ENCODE data around the gene MIEF2.

The MIEF2 gene

GRCh38 chr17:18235743-18236256, 24.7 kb upstream of the MIEF2 start:
- DNase-seq (ENCODE audit: low read depth): no peak

- no peak for DNase-seq (ENCODE audit: low read depth)
Measured at GRCh38 chr17:18236494-18236893, 24.0 kb upstream of the MIEF2 start.

DNA sequence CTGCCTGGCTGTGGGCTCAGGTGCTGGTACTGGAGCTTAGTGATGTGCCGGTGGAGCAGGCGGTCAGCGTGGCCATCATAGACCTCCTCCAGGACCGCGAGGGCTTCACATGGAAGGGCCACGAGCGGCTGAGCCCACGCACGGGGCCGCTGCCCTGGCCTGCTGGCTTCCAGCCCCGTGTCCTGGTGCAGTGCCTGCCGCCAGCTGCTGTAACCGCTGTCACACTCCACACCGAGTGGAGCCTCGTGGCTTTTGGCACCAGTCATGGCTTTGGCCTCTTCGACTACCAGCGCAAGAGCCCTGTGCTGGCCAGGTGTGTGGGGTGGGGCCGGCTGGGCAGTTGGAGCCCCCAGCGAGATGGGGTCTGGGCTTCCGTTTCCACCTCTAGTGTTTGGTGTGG, 23.0 kb upstream of the MIEF2 start:
- no peak for DNase-seq (ENCODE audit: low read depth)

DNA sequence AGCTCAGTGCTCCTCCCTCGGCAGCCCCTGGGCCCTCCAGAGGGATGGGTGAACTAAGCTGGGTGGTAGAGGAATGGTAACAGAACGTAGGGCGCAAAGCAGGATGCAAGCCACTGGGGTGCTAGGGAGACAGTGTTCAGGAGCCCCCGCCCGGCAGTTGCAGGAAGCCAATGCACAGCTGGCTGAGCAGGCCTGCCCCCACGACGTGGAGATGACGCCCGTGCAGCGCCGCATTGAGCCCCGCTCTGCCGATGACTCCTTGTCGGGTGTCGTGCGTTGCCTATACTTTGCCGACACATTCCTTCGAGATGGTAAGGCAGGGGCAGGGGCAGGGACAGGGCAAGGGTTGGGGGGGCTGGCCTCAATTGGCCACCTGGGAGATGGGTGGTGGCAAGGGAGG, 22.2 kb upstream of the MIEF2 start:
- no peak for DNase-seq (ENCODE audit: low read depth)

- no peak for DNase-seq (ENCODE audit: low read depth)
Measured at GRCh38 chr17:18240449-18240848, 20.0 kb upstream of the MIEF2 start.

DNA sequence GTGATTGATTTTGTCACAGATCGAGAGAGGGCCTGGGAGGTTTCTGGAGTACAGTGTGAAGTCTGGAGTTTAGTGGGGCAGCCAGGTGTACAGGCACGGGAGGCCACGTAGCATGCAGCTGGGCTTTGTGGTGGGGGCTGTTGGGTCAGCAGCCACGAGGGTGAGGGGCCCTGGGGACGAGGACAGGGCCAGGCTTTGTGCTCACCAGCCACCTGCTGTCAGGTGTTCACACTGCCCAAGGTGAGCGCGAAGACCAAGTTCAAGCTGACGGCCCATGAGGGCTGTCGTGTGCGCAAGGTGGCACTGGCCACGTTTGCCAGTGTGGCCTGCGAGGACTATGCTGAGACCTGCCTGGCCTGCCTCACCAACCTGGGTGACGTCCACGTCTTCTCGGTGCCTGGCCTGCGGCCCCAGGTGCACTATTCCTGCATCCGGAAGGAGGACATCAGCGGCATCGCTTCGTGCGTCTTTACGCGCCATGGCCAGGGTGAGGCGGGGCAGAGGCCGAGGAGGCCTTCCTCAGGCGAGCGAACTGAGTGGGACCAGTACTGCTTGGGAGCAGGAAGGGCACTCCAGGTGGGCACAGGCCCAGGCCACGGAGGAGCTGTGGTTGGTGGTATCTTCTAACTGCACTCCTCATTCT, 19.1 kb upstream of the MIEF2 start:
- DNase-seq (ENCODE audit: low read depth): no peak

- DNase-seq (ENCODE audit: low read depth): no peak
Measured at GRCh38 chr17:18245038-18245776, 15.3 kb upstream of the MIEF2 start.

GRCh38 chr17:18246109-18246725, 14.2 kb upstream of the MIEF2 start:
- no peak for DNase-seq (ENCODE audit: low read depth)

DNA sequence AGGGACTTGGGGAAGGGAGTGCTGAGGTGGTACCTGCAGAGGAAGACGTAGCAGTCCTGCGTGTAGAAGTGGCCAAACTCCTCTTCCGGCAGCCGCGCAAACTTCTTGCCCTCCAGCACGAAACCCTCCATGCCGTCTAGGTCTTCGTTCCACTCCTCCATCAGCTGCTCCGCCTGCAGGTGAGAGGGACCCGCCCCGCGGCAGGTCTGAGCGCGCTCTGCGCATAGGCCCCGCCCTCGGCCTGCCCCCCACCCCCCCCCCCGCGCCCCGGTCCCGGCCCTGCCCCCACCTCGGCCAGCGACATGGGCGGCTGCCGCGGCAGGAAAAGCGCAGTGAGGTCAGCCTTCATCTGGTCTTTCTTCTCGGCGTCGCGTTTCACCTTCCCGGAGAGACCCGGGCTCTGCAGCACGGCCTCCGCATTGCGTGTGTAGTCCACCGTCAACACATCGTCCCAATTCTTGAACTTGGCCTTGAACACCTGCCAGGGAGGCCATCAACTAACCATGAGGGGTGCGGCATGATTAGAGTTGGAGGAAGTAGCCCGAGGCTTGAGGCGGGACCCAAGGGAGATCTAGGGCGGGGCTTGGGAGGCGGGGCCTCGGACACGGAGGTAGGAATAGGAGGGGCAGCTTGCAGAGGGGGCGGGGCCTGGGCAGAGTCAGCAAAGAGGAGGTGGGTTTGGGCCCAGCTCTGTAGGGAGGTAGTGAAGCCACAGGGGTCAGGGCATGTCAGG, 13.4 kb upstream of the MIEF2 start:
- peak; percentile 18 for DNase-seq (ENCODE audit: low read depth)

DNA sequence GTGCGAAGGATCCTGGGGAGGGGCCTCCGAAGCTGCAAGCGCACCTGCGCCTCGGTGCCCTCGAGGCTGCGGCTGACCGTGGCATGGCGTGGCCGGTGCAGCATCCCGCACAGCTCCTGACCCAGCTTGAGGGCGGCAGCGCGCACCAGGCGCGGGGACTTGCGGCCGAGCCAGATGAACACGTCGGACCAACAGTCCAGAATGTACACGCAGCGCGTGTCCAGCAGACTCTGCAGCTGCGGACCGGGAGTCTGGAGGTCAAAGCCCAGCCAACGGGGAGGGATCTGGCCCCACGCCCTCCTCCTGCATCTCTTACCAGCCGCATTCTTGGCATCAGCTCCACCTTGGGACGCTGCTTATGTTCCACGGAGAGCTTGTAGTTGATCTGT, 12.9 kb upstream of the MIEF2 start:
- no peak for DNase-seq (ENCODE audit: low read depth)

DNA sequence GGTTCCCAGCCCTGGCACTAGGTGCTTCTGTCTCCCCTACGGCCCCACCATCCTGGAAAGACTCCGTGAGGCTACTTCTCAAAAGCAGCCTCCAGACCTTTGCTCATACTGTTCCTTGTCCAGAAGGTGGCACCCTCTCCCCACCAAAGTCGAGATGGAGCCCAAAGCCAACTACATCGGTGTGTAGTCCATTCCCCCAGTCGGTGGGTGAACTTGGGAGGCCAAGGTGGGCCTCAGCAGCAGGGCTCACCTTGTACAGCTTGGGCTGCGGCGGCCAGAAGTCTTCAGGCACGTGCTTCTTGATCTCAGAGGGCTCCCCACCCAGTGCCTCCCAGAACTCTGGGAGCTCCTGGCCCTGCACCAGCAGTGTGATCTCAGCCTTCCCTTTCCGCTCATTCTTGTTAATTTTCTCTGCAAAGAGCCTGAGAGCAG, 12.1 kb upstream of the MIEF2 start:
- peak; percentile 55 for DNase-seq (ENCODE audit: low read depth)

- DNase-seq (ENCODE audit: low read depth): no peak
Measured at GRCh38 chr17:18248811-18249210, 11.7 kb upstream of the MIEF2 start.

GRCh38 chr17:18250259-18250658, 10.2 kb upstream of the MIEF2 start:
- DNase-seq (ENCODE audit: low read depth): no peak

DNA sequence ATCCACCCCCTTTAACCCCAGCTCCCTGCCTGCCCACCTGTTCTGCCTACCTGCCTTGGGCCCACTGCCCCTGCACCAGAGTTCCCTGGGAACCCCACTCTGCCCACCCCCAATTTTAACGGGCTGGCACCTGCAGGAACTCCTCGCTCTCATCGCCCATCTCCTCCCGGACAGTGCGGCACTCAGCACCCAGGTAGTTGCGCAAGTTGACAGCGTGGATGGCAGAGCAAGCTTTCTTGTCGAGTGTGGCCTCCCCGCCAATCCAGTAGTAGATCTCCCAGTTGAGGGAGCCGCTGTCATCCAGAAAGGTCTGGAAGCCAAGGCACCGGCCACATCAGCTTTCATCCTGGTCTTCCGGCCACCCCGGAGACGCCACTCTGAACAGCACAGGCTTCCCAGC, 9.8 kb upstream of the MIEF2 start:
- DNase-seq (ENCODE audit: low read depth): no peak

DNA sequence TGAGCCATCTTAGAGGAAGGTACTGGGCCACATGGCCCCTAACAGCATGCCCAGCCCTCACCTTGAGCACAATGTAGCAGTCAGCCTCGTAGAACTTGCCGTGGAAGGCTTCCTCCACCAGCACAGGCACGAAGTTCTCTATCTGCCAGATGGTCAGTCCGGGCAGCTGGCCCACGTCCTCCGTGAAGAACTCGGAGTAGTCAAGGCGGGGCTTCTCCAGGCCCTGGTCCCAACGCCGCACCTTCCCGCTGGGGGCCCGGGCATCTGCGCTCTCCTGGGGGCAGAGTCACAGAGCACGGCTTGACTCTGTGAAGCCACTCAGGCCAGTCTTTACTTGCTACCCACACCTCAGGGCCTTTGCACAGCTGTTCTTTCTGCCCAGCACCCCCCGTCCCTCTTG, 9.3 kb upstream of the MIEF2 start:
- no peak for DNase-seq (ENCODE audit: low read depth)

GRCh38 chr17:18252160-18252559, 8.3 kb upstream of the MIEF2 start:
- DNase-seq (ENCODE audit: low read depth): no peak

- DNase-seq (ENCODE audit: low read depth): no peak
Measured at GRCh38 chr17:18253187-18253884, 7.1 kb upstream of the MIEF2 start.

- DNase-seq (ENCODE audit: low read depth): no peak
Measured at GRCh38 chr17:18253947-18254821, 6.3 kb upstream of the MIEF2 start.

DNA sequence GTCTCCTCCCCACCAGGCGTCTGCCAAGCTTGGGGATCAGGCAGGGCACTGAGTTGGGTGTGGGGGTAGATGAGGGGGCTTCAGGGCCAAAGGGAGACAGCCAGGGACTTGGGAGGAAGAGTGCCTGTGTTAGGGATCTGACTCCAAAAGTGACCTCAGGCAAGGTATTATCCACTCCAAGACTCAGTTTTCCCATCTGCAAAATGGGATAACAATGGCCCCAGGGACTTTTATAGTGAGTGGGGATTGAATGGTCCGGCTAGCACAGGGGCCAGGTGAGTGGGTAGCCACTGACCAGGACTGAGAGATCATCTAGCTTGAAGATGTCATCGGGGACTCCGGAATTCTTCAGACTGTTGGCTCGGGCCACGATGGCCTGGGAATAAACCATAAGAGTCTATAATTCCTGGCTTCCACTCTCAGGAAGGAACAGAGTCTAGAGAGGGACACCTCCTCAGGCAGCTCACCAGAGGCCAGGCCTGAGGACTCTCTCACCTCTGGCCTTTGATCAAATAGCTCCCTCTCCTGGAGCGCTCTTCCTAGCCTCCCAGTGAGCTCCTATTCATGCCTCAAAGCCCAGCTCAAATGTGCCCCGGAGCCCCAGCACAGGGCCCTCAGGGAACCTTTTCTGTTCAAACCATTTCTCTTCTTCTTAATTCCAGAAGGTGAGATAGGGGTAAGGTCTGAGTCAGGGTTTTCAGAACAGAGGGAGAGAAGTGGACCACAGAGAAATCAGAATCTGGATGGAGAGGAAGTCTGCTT, 5.4 kb upstream of the MIEF2 start:
- no peak for DNase-seq (ENCODE audit: low read depth)

DNA sequence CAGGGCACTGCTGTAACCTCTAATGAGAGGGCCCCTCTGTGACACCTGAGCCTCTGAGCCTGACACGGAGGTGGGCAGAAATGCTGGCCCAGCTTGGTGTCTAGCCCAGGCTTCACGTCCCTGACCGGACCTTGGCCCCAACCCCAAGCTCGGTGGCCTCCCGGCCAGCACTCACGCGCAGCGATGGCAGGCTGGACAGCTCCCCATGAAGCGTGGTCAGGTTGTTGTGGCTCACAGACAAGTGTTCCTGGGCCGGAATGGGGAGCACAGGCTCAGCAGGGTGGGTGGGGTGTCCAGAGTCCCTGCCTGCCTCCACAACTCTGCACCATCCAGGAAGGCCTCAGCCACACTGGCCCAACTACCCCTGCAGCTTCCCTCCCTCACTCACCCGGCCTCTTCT, 4.1 kb upstream of the MIEF2 start:
- no peak for DNase-seq (ENCODE audit: low read depth)

All from activated T-cell treated with anti-CD3 and anti-CD28 coated beads for 24 hours (primary cell).